HG03354 (cell line): ENCODE data around the gene KLC4.
"Not testable (repeated sequence)": the region's sequence is repeated elsewhere in the genome, so short reads cannot be mapped to it uniquely, and the experiment has no call there.

Experiments used
- ATAC-seq: cut with Tn5 transposase; IDR thresholded peaks from one replicate; pipeline ENCODE4 v1.9.1; 2021; ENCODE audit warnings: mild to moderate bottlenecking; ENCODE audit not compliant: unreplicated experiment, poor library complexity, severe bottlenecking

Gene KLC4

GRCh38 chr6:43060755-43061633 is 1.6 kb downstream of the KLC4 start:
- ATAC-seq = no peak

- ATAC-seq = no peak
These were observed 2.4 kb downstream of the KLC4 start for GRCh38 chr6:43061861-43062260.

GRCh38 chr6:43062818-43063217 is 3.4 kb downstream of the KLC4 start:
- no peak for ATAC-seq

- ATAC-seq = no peak
These were observed 10.7 kb downstream of the KLC4 start for GRCh38 chr6:43070028-43070632.

GRCh38 chr6:43074847-43075669 is 15.6 kb downstream of the KLC4 start:
- ATAC-seq = no peak

GRCh38 chr6:43075670-43076463 is 16.4 kb downstream of the KLC4 start, which contains the start of gene PTK7:
Gene PTK7 (plus strand): TSS chr6:43076314. CDS start chr6:43076489, 175 bp downstream.
- no peak for ATAC-seq

GRCh38 chr6:43076464-43077332 is 17.3 kb downstream of the KLC4 start:
- no peak for ATAC-seq

GRCh38 chr6:43077333-43077809 is 17.9 kb downstream of the KLC4 start:
- no peak for ATAC-seq

GRCh38 chr6:43077981-43078511 is 18.6 kb downstream of the KLC4 start:
- no peak for ATAC-seq

GRCh38 chr6:43078691-43079090 is 19.3 kb downstream of the KLC4 start:
- ATAC-seq = no peak

- ATAC-seq = no peak
These were observed 21.6 kb downstream of the KLC4 start for GRCh38 chr6:43081043-43081442.

- ATAC-seq = not testable (repeated sequence)
These were observed 22.5 kb downstream of the KLC4 start for GRCh38 chr6:43081922-43082321.

- ATAC-seq = no peak
These were observed 23.6 kb downstream of the KLC4 start for GRCh38 chr6:43082806-43083655.

- ATAC-seq = no peak
These were observed 26.7 kb downstream of the KLC4 start for GRCh38 chr6:43086022-43086658.

- ATAC-seq = no peak
These were observed 29.2 kb downstream of the KLC4 start for GRCh38 chr6:43088654-43089056.

GRCh38 chr6:43089467-43089866 is 30.0 kb downstream of the KLC4 start:
- no peak for ATAC-seq
